HCT116 (cell line): ENCODE results near the gene PRSS21. TPM values are rescaled to one million over a fixed set of nuclear protein-coding genes. Genes with fewer than 3 reads are reported as not detected.

Experiments used
- ATAC-seq: fragments of 200-7000 bp; cut with Tn5 transposase; 2 replicates; pipeline ENCODE4 v1.9.1; 2020; ENCODE audit warnings: mild to moderate bottlenecking, moderate library complexity
- BruUV-seq: library from RNA; stranded (reverse); fragments of 400-500 nt; replicated peaks from 2 replicates; lab custom pipeline; 2021; lab: Mats Ljungman, UMichigan
- CTCF ChIA-PET: fragments of 300-600 bp; sonication (Branson Sonifier 250); formaldehyde crosslinking; loops from one replicate; lab custom pipeline; 2021; ENCODE audit warnings: antibody characterized with exemption; lab: Charles Lee
- POLR2A ChIA-PET: fragments of 300-600, 350-600 bp; sonication (Branson Sonifier 250); formaldehyde crosslinking; loops from one replicate; lab custom pipeline; 2021; ENCODE audit warnings: antibody characterized with exemption; lab: Charles Lee
- RAD21 ChIA-PET, 2 experiments: fragments of 300-600 bp; sonication (Branson Sonifier 250); formaldehyde crosslinking; loops; one replicate each; lab custom pipeline; 2023; ENCODE audit warnings: low total read pairs in 2 of 2; ENCODE audit not compliant: uncharacterized antibody in 2 of 2, unreplicated experiment in 2 of 2, low non-redundant PET in 1 of 2; lab: Charles Lee
- DNase-seq: peaks from one replicate; pipeline ENCODE4 v3.0.0-alpha.2; 2010; ENCODE audit warnings: low read depth, low spot score
- H2AFZ ChIP-seq: fragments of 200-600 bp; shearing (Covaris generic), sonication (generic); 2 replicates; pipeline ENCODE4 v1.6.1; 2017; ENCODE audit warnings: low read depth, mixed run types, mixed read lengths, antibody characterized with exemption, low read length; ENCODE audit not compliant: poor library complexity, severe bottlenecking
- H3K27ac ChIP-seq: 2 replicates; pipeline ENCODE4 v1.5.1; 2012; ENCODE audit warnings: low read depth, low read length
- H3K27me3 ChIP-seq: fragments of 200-600 bp; sonication (generic); 2 replicates; pipeline ENCODE4 v1.6.1; 2016; ENCODE audit warnings: mixed run types, low read length, mixed read lengths; ENCODE audit not compliant: insufficient read depth
- H3K36me3 ChIP-seq, 2 experiments: fragments of 200-500 bp in 1 of 2; fragments of 200-600 bp in 1 of 2; sonication (Bioruptor generic) in 1 of 2; sonication (generic) in 1 of 2; 2 replicates each; pipeline versions ENCODE4 v1.5.1 to v1.6.1; 2014 to 2016; ENCODE audit warnings: low read length in 2 of 2, inconsistent platforms in 1 of 2, mixed read lengths in 1 of 2, mixed run types in 1 of 2; ENCODE audit not compliant: insufficient read depth in 2 of 2, control insufficient read depth in 1 of 2
- H3K4me1 ChIP-seq, 2 experiments: fragments of 200-600 bp in 1 of 2; sonication (generic) in 1 of 2; 2 replicates each; pipeline versions ENCODE4 v1.5.1 to v1.6.1; 2012 to 2017; ENCODE audit warnings: low read length in 2 of 2, inconsistent platforms in 1 of 2, mild to moderate bottlenecking in 1 of 2, mixed read lengths in 1 of 2, mixed run types in 1 of 2, moderate library complexity in 1 of 2; ENCODE audit not compliant: insufficient read depth in 2 of 2, control insufficient read depth in 1 of 2
- H3K4me2 ChIP-seq: fragments of 200-600 bp; sonication (generic); 2 replicates; pipeline ENCODE4 v1.6.1; 2017; ENCODE audit warnings: mixed run types, low read length, mixed read lengths
- H3K4me3 ChIP-seq, 2 experiments: fragments of 200-600 bp in 1 of 2; sonication (generic) in 1 of 2; replicated peaks in 1 of 2; 2 replicates each; pipeline ENCODE4 v1.5.1; 2011 to 2016; ENCODE audit warnings: low read length in 2 of 2, control low read depth in 1 of 2, low read depth in 1 of 2, mild to moderate bottlenecking in 1 of 2, mixed read lengths in 1 of 2, mixed run types in 1 of 2
- H3K79me2 ChIP-seq: fragments of 200-600 bp; sonication (generic); 2 replicates; pipeline ENCODE4 v1.6.1; 2017; ENCODE audit warnings: mild to moderate bottlenecking, mixed run types, low read length, moderate library complexity, mixed read lengths; ENCODE audit not compliant: insufficient read depth
- H3K9ac ChIP-seq: fragments of 200-600 bp; sonication (generic); 2 replicates; pipeline ENCODE4 v1.6.1; 2016; ENCODE audit warnings: low read length, mixed read lengths
- H3K9me2 ChIP-seq: fragments of 200-600 bp; sonication (generic), shearing (Covaris generic); 2 replicates; pipeline ENCODE4 v1.6.1; 2017; ENCODE audit warnings: mixed run types, mild to moderate bottlenecking, moderate library complexity; ENCODE audit not compliant: insufficient read depth
- H3K9me3 ChIP-seq, 2 experiments: fragments of 200-500 bp in 1 of 2; fragments of 200-600 bp in 1 of 2; sonication (Bioruptor generic) in 1 of 2; sonication (generic) in 1 of 2; 2 replicates each; pipeline ENCODE4 v1.6.1; 2014 to 2017; ENCODE audit warnings: low read length in 2 of 2, mixed read lengths in 2 of 2, inconsistent platforms in 1 of 2, low read depth in 1 of 2, mild to moderate bottlenecking in 1 of 2, mixed run types in 1 of 2, moderate library complexity in 1 of 2; ENCODE audit not compliant: control insufficient read depth in 1 of 2, insufficient read depth in 1 of 2
- H4K20me1 ChIP-seq: fragments of 200-600 bp; sonication (generic), shearing (Covaris generic); 2 replicates; pipeline ENCODE4 v1.6.1; 2017; ENCODE audit warnings: mixed run types, mild to moderate bottlenecking, moderate library complexity; ENCODE audit not compliant: insufficient read depth
- CBX3 ChIP-seq: IDR thresholded peaks from 2 replicates; pipeline ENCODE4 v1.6.1; 2012; ENCODE audit warnings: low read depth
- ELF1 ChIP-seq: IDR thresholded peaks from 2 replicates; pipeline ENCODE4 v1.6.1; 2012; ENCODE audit warnings: low read depth, borderline replicate concordance
- MAX ChIP-seq: IDR thresholded peaks from 2 replicates; pipeline ENCODE4 v1.6.1; 2012
- POLR2AphosphoS5 ChIP-seq: IDR thresholded peaks from 2 replicates; pipeline ENCODE4 v1.6.1; 2011; ENCODE audit warnings: mild to moderate bottlenecking, low read depth, low read length, moderate library complexity
- REST ChIP-seq: IDR thresholded peaks from 2 replicates; pipeline ENCODE4 v1.6.1; 2012; ENCODE audit warnings: low read depth
- SIN3A ChIP-seq: IDR thresholded peaks from 2 replicates; pipeline ENCODE4 v1.6.1; 2012; ENCODE audit warnings: low read depth
- SP1 ChIP-seq: IDR thresholded peaks from 2 replicates; pipeline ENCODE4 v1.6.1; 2012; ENCODE audit warnings: low read depth
- ZFX ChIP-seq: fragments of 450-650 bp; IDR thresholded peaks from 2 replicates; pipeline ENCODE4 v1.6.1; 2017
- intact Hi-C: fragments of 100-400 bp; cut with micrococcal nuclease; formaldehyde crosslinking; loops from 2 replicates; pipeline ENCODE4 v1.10.0; 2022
- total RNA-seq: library from RNA; stranded (reverse); gene quantifications from one replicate; pipeline ENCODE4 v1.2.1, GENCODE V29; 2021; ENCODE audit not compliant: unreplicated experiment
- TF ChIP-seq, protein P1 (sequence below): IDR thresholded peaks from 2 replicates; pipeline ENCODE4 v1.6.1; 2011; ENCODE audit warnings: mild to moderate bottlenecking, low read length, moderate library complexity; ENCODE audit not compliant: insufficient replicate concordance; ENCODE audit errors: extremely low read depth

The PRSS21 gene
- total RNA-seq, 1 experiment from 2014 or later = 0.39 TPM

DNA sequence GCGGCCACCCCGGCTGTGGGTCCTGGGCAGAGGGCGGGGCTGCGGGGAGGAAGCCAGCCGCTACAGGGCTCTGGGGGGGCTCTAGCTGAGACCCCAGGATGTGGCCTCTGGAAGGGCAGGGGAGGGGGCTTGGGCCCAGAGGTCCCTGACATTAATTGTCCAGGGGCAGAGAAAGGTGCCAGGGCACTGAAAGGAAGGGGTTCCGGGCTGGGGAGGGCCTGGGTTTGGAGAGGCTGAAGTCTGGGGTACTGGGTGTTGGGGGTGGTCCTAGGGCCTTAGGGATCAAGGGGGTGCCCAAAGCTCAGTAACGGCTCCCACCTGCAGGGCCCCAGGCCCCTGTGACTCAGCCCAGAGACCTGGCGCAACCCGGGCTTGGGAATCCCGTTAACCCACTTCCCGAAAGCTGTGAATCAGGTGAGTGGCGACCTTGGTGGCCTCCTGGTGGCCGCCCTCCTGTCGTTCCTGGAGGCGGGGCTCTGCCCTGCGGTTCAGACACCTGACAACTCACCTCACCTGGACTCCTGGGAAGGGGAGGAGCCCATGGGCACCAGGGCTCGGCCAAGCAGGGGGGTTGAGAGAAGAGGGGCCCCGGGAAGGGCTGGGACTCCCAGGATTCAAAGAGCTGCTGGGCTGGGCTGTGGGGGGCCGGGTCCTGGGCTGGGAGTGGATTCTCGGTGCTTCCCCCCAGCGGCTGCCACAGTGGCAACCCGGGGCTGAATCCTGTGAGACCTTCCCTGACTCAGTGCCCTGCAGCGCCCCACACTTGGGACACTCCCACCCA, 41.4 kb downstream of the PRSS21 start:
- no TSS peak for BruUV-seq
- peak overlapping the region; percentile 89 for H3K27ac ChIP-seq
- H3K9ac ChIP-seq = peak overlapping the region; percentile 68
- H3K9me2 ChIP-seq = no peaks in the 10 kb centered on the region
- intact Hi-C loops = no loop called here
- POLR2A ChIA-PET = interaction anchor here (0.5 to 1.3 kb wide), 3 partner anchors 24 to 390 kb away, joined by 3 to 5 read pairs (median 5); partner anchors contain the start of gene FLYWCH2
- H2AFZ ChIP-seq = no peak overlapping the region
- H3K4me1 ChIP-seq = peaks cover 18 to 52% of the 10 kb centered on the region in 2 experiments
- ATAC-seq (peak; percentile 83), DNase-seq (peak; percentile 85)
- TF ChIP-seq, protein P1, sequence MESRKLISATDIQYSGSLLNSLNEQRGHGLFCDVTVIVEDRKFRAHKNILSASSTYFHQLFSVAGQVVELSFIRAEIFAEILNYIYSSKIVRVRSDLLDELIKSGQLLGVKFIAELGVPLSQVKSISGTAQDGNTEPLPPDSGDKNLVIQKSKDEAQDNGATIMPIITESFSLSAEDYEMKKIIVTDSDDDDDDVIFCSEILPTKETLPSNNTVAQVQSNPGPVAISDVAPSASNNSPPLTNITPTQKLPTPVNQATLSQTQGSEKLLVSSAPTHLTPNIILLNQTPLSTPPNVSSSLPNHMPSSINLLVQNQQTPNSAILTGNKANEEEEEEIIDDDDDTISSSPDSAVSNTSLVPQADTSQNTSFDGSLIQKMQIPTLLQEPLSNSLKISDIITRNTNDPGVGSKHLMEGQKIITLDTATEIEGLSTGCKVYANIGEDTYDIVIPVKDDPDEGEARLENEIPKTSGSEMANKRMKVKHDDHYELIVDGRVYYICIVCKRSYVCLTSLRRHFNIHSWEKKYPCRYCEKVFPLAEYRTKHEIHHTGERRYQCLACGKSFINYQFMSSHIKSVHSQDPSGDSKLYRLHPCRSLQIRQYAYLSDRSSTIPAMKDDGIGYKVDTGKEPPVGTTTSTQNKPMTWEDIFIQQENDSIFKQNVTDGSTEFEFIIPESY = peak; percentile 75
- no peak for TF ChIP-seq REST
- peak; percentile 80 for TF ChIP-seq SP1
- no peak for TF ChIP-seq ELF1
- TF ChIP-seq SIN3A = peak; percentile 86; the same call in 1 of the 2 replicates
- no peak for TF ChIP-seq ZFX
- TF ChIP-seq POLR2AphosphoS5 = peak; percentile 70
- TF ChIP-seq MAX = no peak; the same call in 1 of the 2 replicates
- peak; percentile 17; the same call in 1 of the 2 replicates for TF ChIP-seq CBX3
- no peaks in the 10 kb centered on the region for H4K20me1 ChIP-seq
- CTCF ChIA-PET = interaction anchor here (0.7 to 3.5 kb wide), 7 partner anchors 10 to 106 kb away, joined by 3 to 12 read pairs (median 3); partner anchors contain the start of gene FLYWCH2
- RAD21 ChIA-PET = interaction anchor here (0.6 to 0.7 kb wide), 2 partner anchors 10 to 16 kb away, joined by 3 read pairs; no protein-coding TSS in a partner anchor
- H3K36me3 ChIP-seq = peaks cover 0 to 7% of the 10 kb centered on the region in 2 experiments; a peak in 1 of 4 replicates
- no peaks in the 10 kb centered on the region for H3K27me3 ChIP-seq
- peaks cover 0 to 6% of the 10 kb centered on the region in 2 experiments; a peak in 2 of 4 replicates for H3K9me3 ChIP-seq
- H3K79me2 ChIP-seq = no peaks in the 10 kb centered on the region; the same call in 1 of the 2 replicates
- peak overlapping the region; percentile 52 to 69 for H3K4me3 ChIP-seq
- peak overlapping the region; percentile 99 for H3K4me2 ChIP-seq
